ENCODE data around the gene PIN1.

GRCh38 chr19:9848762-9849161 is 13.6 kb downstream of the PIN1 start:
- no peak for TF ChIP-seq CTCF (IDR thresholded peaks at IDR 0.05)
- no peak for TF ChIP-seq POLR2A (IDR thresholded peaks at IDR 0.05)
